ENCODE data around the gene SLC1A6.

GRCh38 chr19:14985133-14985532 lies 5.5 kb upstream of the SLC1A6 start:
- TF ChIP-seq CTCF (IDR thresholded peaks at IDR 0.05) (no peak), TAF1 (IDR thresholded peaks at IDR 0.05; ENCODE audit: borderline replicate concordance, low read depth, low read length) (no peak), RFX5 (IDR thresholded peaks at IDR 0.05; ENCODE audit: low read length) (no peak), RCOR1 (IDR thresholded peaks at IDR 0.05; ENCODE audit: low read length) (no peak), MEF2A (IDR thresholded peaks at IDR 0.05; ENCODE audit: borderline replicate concordance, low read depth) (no peak), MAX (IDR thresholded peaks at IDR 0.05; ENCODE audit: low read depth) (no peak)

All from SK-N-SH (cell line).